AG04449 (cell line): Measurements from ENCODE around the gene HACL1.

Experiments
- CTCF ChIA-PET: fragments of 350-600 bp; formaldehyde crosslinking; extraction: SDS; loops from one replicate; lab custom pipeline; 2021; ENCODE audit warnings: antibody characterized with exemption; lab: Yijun Ruan, JAX
- POLR2A ChIA-PET: fragments of 400-600, 350-600 bp; formaldehyde crosslinking; extraction: SDS; loops from one replicate; lab custom pipeline; 2020; ENCODE audit warnings: antibody characterized with exemption, inconsistent platforms; lab: Yijun Ruan, JAX
- DNase-seq: peaks from one replicate; pipeline ENCODE4 v3.0.0-alpha.2; 2010; ENCODE audit warnings: low read depth, low spot score
- H3K4me3 ChIP-seq: 2 replicates; pipeline ENCODE4 v1.5.1; 2011; ENCODE audit warnings: low read depth, mild to moderate bottlenecking, control low read depth, low read length
- TF ChIP-seq, protein P1 (sequence below): IDR thresholded peaks from one replicate; pipeline ENCODE4 v1.5.1; 2011; ENCODE audit warnings: mild to moderate bottlenecking, moderate library complexity, low read length, control low read depth, inconsistent platforms; ENCODE audit not compliant: insufficient read depth; ENCODE audit errors: missing control alignments

The HACL1 gene

DNA sequence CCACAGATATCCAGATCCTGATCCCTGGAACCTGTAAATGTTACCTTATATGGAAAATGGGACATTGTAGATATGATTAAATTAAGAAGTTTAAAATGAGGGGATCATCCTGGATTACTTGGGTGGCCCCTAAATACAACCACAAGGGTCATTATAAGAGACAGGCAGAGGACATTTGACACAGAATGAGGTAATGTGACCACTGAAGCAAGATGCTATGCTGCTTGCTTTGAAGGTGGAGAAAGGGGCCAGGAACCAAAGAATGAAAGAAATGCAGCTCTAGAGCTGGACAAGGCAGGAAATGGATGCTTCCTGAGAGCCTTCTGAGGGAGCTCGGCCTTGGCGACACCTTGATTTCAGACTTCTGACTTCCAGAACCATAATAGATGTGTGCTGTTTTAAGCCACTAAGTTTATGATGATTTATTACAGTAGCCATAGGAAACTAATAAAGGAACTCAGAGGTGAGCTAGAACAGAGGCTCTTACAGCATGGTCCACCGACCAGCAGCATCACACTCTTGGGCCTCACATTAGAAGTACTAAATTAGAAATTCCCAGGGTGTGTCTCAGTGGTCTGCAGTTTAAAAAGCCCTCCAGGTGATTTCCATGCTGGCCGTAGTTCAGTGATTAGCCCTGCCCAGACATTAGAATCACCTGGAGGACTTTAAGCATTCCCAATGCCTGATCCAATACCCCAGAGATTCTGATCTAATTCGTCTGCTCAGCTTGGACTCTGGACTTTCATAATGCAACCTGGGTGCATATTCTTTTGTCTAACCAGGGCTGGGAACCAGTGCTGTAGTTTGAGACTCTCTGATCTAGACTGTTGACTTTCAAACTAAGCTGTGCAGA is 87.3 kb downstream of the HACL1 start:
- TF ChIP-seq, protein P1, sequence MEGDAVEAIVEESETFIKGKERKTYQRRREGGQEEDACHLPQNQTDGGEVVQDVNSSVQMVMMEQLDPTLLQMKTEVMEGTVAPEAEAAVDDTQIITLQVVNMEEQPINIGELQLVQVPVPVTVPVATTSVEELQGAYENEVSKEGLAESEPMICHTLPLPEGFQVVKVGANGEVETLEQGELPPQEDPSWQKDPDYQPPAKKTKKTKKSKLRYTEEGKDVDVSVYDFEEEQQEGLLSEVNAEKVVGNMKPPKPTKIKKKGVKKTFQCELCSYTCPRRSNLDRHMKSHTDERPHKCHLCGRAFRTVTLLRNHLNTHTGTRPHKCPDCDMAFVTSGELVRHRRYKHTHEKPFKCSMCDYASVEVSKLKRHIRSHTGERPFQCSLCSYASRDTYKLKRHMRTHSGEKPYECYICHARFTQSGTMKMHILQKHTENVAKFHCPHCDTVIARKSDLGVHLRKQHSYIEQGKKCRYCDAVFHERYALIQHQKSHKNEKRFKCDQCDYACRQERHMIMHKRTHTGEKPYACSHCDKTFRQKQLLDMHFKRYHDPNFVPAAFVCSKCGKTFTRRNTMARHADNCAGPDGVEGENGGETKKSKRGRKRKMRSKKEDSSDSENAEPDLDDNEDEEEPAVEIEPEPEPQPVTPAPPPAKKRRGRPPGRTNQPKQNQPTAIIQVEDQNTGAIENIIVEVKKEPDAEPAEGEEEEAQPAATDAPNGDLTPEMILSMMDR, result no peak
- DNase-seq, result no peak
- no peak overlapping the region for H3K4me3 ChIP-seq
- ChIA-PET CTCF (no interaction called here), POLR2A (no interaction called here)

DNA sequence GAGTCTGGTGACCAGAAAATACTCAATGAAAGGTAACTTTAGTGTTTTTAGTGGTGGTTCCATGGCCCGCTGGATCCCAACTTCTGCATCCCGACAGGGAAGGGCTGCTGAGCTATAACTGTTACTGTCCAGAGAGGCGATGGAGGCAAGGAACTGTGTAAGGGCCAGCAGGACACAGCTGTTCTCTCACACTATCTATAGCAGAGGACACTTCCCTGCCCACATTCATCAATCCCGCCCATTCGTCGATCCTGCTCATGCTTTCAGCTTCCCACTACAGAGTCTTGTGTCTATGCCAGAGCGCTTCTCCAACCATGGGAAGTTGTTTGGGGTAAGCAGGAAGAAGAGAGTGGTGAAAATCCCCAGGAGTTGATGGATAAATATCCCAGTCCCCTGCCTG is 88.3 kb downstream of the HACL1 start:
- CTCF ChIA-PET, result no interaction called here
- POLR2A ChIA-PET, result no interaction called here
- DNase-seq, result no peak
- TF ChIP-seq, protein P1, result no peak
- H3K4me3 ChIP-seq, result no peak overlapping the region

DNA sequence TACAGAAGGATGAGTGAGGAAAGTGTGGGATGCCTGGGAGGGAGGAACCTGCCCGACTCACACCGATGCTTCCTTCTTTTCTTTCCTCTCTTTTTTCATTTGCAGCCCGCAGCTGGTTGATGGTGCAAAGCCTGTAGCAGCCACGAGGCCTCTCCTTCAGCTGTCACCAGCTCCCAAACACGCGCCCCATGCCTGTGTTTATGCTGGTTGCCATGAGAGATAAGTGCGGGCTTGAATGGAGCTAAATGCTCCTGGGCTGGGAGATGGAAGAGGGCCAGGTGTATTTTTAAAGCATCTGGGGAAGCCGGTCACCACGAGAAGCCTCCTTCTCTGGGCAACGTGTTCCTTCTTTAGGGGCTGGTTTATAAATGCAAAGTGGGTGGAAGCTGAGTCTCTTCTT is 89.2 kb downstream of the HACL1 start:
- TF ChIP-seq, protein P1, result no peak
- POLR2A ChIA-PET, result interaction anchor here (0.6 kb wide), 1 partner anchor 114 kb away, joined by 3 read pairs; no protein-coding TSS in a partner anchor
- CTCF ChIA-PET, result no interaction called here

DNA sequence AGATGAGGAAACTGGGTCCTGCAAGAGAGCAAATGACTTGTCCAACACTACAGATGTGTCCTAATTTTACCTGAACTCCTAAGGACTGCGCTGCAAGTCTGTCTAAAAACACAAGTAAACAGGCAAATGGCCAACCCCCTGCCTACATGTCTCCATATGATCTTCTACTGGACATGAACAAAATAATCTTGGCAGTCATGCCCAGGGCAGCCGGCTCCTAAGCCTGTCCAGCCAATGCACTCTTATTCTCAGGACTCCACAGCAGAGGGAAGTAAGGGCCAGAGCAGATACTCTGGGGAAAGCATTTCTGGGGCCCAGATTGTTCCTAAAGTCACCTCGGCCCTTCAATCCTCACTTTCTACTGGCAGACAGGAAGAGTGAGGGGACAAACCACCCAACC is 90.2 kb downstream of the HACL1 start:
- TF ChIP-seq, protein P1, result no peak
- no peak for DNase-seq
- ChIA-PET POLR2A (no interaction called here), CTCF (no interaction called here)
- no peak overlapping the region for H3K4me3 ChIP-seq

More for the DNA sequence above, 89.2 kb downstream of the HACL1 start:
- no peak overlapping the region for H3K4me3 ChIP-seq
- no peak for DNase-seq
